Neural progenitor cell (in vitro differentiated cells): ENCODE results near the gene GABBR2.

Experiments
- CTCF ChIP-seq: fragments of 200-600 bp; sonication (generic); IDR thresholded peaks from 2 replicates; pipeline ENCODE4 v1.5.1; 2017; ENCODE audit warnings: antibody characterized with exemption, mild to moderate bottlenecking
- EZH2phosphoT487 ChIP-seq: fragments of 200-600 bp; sonication (generic); IDR thresholded peaks from 2 replicates; pipeline ENCODE4 v1.6.1; 2017; ENCODE audit warnings: antibody characterized with exemption

- TF ChIP-seq CTCF: no peak
- no peak for TF ChIP-seq EZH2phosphoT487
These were observed 31.6 kb upstream of the GABBR2 start for GRCh38 chr9:98740226-98740881.
